HuH-7 (cell line): Measurements from ENCODE around the gene HSF4.

ENCODE experiments used
- DNase-seq: peaks from one replicate; pipeline ENCODE4 v3.0.0; 2011; ENCODE audit warnings: low spot score

The HSF4 gene

DNA sequence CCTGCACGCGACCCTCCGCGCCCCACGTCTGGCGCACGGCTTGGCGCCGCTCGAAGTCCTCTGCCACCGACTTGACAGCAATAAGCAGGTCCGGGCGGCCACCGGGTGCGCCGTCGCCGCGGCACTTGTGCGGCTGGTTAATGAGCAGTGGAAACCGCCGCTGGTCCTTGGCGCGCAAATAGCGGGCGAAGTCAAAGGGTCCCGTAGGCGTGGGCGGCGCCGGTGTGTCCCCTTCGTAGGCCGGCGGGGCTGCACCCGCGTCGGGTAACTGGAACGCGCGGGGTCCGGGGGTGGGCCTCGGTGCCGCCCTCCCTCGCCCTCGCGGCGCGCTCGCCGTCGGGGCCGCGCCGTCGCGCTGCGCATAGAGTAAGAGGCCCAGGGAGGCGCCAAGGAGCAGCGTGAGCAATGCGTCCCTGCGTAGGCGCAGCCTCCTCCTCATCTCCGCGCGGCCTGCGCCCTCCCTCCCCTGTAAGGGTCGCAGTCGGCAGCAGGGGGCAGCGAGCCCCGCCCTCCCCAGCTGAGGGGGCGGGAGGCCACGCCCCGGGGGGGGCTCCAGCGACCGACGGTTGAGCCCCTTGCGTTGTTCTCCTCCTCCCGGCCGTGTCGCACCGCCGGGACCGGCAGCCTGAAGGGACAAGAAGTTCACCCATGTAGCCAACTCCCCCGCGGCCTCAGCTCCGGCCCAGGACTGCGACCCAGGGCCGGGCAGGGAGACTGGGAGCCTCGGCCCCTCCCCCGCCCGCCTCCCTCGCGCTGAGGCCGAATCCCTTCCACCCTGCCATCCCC lies 14.3 kb upstream of the HSF4 start:
- DNase-seq = no peak

GRCh38 chr16:67150833-67151396 lies 13.6 kb upstream of the HSF4 start, which contains the start of gene B3GNT9:
B3GNT9 (minus strand) TSS chr16:67150998; CDS start chr16:67150485, 513 bp downstream.
- DNase-seq = no peak

GRCh38 chr16:67151431-67152097 lies 13.0 kb upstream of the HSF4 start:
- DNase-seq = no peak

DNA sequence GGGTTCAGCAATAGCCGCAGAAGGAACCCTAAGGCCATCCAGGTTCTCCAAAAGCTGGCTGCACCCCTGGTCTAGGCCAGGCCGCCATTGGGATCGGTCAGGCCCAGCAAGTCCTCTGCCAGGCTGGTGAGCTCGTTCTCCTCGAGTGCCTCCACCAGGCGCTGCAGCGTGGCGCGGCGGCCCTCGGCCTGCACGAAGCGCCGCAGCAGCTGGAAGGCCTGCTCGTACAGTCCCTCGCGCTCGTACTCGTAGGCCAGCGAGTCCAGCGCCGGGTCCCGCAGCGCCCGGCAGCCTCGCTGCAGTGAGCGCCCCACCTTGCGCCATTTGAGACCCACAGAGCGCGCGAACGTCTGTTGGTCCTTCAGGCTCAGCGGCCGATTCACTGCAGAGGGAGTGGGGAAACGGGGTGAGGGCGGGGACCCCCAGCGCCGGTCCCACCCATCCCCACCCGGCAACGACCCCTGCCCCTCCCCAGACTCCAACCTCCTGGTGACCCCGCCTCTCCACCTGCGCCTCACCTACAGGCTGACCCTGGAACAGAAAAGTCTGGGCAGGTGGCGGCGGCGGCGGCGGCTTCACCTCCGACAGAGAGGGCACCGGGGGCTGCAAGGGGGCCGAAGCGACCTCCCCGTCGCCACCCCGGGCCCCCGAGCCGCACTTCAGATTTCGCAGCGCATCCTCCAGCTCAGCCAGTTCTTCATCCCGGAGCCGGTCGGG lies 9.8 kb upstream of the HSF4 start:
- no peak for DNase-seq

- DNase-seq = peak; percentile 90
Measured at GRCh38 chr16:67155295-67156142, 9.0 kb upstream of the HSF4 start.

GRCh38 chr16:67156143-67156844 lies 8.3 kb upstream of the HSF4 start:
- DNase-seq = no peak

- no peak for DNase-seq
Measured at GRCh38 chr16:67157106-67157748, 7.3 kb upstream of the HSF4 start.

- DNase-seq = no peak
Measured at GRCh38 chr16:67157892-67158635, 6.5 kb upstream of the HSF4 start.

DNA sequence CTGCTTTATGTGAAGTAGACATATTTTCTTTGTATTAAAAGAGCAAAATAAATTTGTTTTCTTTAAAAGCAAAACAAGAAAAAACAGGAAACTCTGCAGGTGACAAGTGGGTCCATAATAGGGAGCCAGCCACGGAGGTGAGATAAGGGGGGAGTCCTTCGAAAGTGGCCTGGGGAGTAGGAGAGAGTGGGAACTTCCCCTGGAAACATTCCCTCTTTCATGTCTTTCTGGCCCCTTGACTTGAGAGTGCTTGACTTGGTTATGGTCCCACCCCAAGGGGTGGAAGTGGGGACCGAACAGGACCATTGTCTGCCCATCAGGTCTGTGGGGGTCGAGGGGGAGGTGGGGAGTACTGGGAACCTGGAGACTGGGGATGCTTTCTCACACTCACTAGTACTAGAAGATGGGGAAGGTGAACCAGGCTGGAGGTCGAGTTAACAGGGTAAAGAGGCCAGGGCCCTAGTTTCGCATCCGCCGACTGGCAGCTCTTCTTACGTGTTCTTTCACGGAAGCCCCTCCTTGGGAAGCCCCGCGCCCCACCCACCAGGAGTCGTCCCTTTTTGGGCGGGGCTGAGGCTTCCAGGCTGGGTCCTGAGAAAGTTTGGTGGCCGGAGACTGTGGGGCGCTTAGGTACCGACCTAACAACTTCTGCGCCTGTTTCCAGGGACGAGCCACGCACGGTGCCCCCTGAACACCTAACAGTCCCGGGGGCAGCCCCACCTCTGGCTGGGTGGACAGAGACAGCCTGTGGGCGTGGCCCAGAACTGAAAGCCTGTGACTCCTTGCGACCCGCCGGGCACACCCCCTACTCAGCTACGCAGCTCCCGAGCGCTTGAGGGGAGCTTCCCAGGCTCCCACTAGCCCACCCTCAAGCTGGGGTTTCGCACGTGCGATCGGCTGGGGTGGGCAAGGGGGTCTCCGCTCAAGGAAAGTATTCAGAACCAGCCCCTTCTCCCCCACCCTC lies 5.6 kb upstream of the HSF4 start:
- DNase-seq = no peak

- no peak for DNase-seq
Measured at GRCh38 chr16:67161595-67162058, 2.9 kb upstream of the HSF4 start.

DNA sequence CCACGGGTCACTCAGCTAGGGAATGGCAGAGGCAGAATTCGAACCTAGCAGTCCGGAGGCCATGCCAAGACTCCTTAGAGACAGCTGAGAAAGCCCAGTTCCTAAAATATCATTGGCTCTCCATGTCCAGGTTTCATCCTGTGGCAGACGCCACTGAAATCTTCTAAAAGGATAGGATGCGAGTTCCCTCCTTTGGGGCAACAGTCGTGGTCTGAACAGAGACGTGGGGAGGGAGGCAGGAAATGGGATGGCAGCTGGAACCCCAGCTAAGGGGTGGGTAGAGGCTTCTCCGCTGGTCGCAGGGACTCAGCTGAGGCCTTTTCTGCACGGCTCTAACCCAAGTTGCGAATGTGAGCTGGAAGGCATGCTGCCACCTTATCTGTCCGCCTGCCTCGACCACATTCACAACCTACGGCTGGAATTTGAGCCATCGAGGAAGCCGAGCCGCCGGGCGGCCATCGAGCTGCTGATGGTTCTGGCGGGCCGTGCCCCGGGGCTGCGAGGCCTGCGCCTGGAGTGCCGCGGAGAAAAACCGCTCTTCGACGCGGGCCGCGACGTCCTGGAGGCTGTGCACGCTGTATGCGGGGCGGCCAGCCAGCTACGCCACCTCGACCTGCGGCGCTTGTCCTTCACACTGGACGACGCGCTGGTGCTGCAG lies 1.9 kb upstream of the HSF4 start:
- DNase-seq = no peak

DNA sequence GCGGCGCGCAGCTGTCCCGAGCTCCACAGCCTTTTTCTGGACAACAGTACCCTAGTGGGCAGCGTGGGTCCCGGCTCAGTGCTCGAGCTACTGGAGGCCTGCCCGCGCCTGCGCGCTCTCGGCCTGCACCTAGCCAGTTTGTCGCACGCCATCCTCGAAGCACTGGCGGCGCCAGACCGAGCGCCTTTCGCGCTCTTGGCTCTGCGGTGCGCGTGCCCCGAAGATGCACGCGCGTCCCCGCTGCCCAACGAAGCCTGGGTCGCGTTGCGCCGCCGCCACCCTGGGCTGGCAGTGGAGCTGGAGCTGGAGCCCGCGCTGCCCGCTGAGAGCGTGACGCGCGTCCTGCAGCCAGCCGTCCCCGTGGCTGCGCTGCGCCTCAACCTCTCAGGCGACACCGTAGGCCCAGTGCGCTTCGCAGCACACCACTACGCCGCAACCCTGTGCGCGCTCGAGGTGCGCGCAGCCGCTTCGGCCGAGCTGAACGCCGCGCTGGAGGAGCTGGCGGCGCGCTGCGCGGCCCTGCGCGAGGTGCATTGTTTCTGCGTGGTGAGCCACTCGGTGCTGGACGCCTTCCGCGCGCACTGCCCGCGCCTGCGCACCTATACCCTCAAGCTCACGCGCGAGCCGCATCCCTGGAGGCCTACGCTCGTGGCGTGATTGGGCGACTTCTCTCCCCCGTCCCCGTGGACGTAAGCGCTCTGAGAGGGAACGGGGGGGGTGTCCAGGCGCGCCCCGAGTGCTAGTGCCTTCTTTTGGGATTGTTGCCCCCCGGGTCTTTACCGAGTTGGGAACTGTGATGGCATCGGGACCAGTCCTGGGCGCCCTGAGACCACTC lies 1.2 kb upstream of the HSF4 start:
- DNase-seq = no peak

DNA sequence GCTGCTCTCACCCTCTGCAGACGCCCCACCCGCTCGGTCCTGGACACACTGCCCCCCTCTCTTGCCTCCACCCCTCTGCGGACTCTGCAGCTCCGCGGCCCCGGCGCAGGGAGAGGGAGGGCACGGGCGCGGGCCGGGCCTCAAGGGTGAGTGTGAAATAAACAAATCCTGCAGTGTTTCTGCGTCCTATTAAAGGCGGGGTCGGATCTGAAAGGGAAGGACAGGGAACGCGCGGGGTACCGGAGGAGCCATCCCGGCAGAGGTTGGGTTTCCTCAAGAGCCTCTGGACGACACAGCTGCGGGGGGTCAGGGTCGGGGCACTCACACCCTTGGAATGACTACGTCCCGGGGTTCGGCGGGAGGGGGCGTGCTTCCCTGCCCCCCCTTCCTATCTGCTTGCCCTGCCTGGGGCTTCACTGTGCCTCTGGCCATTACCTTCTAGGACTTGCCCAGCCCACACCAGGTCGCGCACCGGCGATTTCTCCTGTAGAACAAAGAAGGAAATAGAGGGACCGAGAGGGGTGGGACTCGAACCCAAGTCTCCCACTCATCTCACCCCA lies 466 bp upstream of the HSF4 start:
- no peak for DNase-seq

- no peak for DNase-seq
Measured at GRCh38 chr16:67165121-67166078, 855 bp downstream of the HSF4 start.

DNA sequence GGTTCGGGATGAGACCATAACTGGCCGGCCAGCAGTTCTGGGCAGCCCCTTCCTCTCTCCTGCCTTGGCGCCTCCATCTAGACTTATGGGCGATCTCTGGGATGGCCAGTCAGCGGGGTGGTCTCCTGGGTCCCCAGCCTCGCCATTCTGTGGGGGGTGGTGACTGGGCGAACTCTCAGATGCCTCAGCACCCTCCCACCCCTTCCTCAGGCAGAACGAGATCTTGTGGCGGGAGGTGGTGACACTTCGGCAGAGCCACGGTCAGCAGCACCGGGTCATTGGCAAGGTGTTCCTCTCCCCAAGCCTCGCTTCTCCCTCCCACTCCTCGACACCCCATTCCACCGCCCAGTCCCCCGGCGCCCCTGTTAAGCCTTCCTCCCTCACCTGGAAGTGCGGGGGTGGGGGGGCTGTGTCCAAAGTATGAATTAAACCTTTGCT lies 1.6 kb downstream of the HSF4 start:
- no peak for DNase-seq
